ENCODE data around the gene PPARA. TPM values are rescaled to one million over a fixed set of nuclear protein-coding genes. Genes with fewer than 3 reads are reported as not detected.

PPARA gene
- total RNA-seq: 12.0 to 15.1 TPM (median 13.0 TPM) in 3 replicates

GRCh38 chr22:46150034-46150654 lies at the start of gene PPARA:
TSS of gene PPARA (plus strand) at chr22:46150526. CDS start at chr22:46198384, 47,858 bp downstream.
- Mint-ChIP-seq H3K4me3 (peak within 1 kb of the TSS; percentile 71), H3K36me3 (peaks cover 5% of the 10 kb centered on the region), H3K4me1 (peaks cover 10% of the 10 kb centered on the region), H3K9me3 (no peaks in the 10 kb centered on the region), H3K27me3 (ENCODE audit: low read depth) (peaks cover 42% of the 10 kb centered on the region), H3K27ac (no peak within 1 kb of the TSS)
- no peak for TF ChIP-seq CTCF (IDR thresholded peaks at IDR 0.05; ENCODE audit: unreplicated experiment)
- DNase-seq (ENCODE audit: low spot score in 2 of 2, unreplicated experiment in 2 of 2): peak; percentile 63 to 79

GRCh38 chr22:46102159-46102558 lies 48.2 kb upstream of the PPARA start:
- no peaks in the 10 kb centered on the region for H3K9me3 Mint-ChIP-seq
- no peak overlapping the region for H3K27ac Mint-ChIP-seq
- no peaks in the 10 kb centered on the region for H3K27me3 Mint-ChIP-seq (ENCODE audit: low read depth)
- H3K4me3 Mint-ChIP-seq: no peak overlapping the region
- H3K36me3 Mint-ChIP-seq: peaks cover 9% of the 10 kb centered on the region
- H3K4me1 Mint-ChIP-seq: peaks cover 4% of the 10 kb centered on the region
- DNase-seq (ENCODE audit: low spot score in 2 of 2, unreplicated experiment in 2 of 2): no peak
- TF ChIP-seq CTCF (IDR thresholded peaks at IDR 0.05; ENCODE audit: unreplicated experiment): no peak

- no peak overlapping the region for H3K27ac Mint-ChIP-seq
- H3K36me3 Mint-ChIP-seq: peaks cover 9% of the 10 kb centered on the region
- no peaks in the 10 kb centered on the region for H3K9me3 Mint-ChIP-seq
- no peaks in the 10 kb centered on the region for H3K27me3 Mint-ChIP-seq (ENCODE audit: low read depth)
- TF ChIP-seq CTCF (IDR thresholded peaks at IDR 0.05; ENCODE audit: unreplicated experiment): no peak
- peaks cover 7% of the 10 kb centered on the region for H3K4me1 Mint-ChIP-seq
- no peak for DNase-seq (ENCODE audit: low spot score in 2 of 2, unreplicated experiment in 2 of 2)
- H3K4me3 Mint-ChIP-seq: no peak overlapping the region
Observed at GRCh38 chr22:46102752-46103151, 47.6 kb upstream of the PPARA start.

GRCh38 chr22:46103181-46103580 lies 47.1 kb upstream of the PPARA start:
- Mint-ChIP-seq H3K4me3 (no peak overlapping the region), H3K36me3 (peaks cover 9% of the 10 kb centered on the region), H3K27ac (no peak overlapping the region), H3K9me3 (no peaks in the 10 kb centered on the region), H3K4me1 (peaks cover 7% of the 10 kb centered on the region), H3K27me3 (ENCODE audit: low read depth) (no peaks in the 10 kb centered on the region)
- no peak for DNase-seq (ENCODE audit: low spot score in 2 of 2, unreplicated experiment in 2 of 2)
- no peak for TF ChIP-seq CTCF (IDR thresholded peaks at IDR 0.05; ENCODE audit: unreplicated experiment)

GRCh38 chr22:46103664-46104063 lies 46.7 kb upstream of the PPARA start:
- peaks cover 7% of the 10 kb centered on the region for H3K4me1 Mint-ChIP-seq
- no peak overlapping the region for H3K27ac Mint-ChIP-seq
- no peak overlapping the region for H3K4me3 Mint-ChIP-seq
- TF ChIP-seq CTCF (IDR thresholded peaks at IDR 0.05; ENCODE audit: unreplicated experiment): no peak
- H3K9me3 Mint-ChIP-seq: no peaks in the 10 kb centered on the region
- H3K36me3 Mint-ChIP-seq: peaks cover 9% of the 10 kb centered on the region
- DNase-seq (ENCODE audit: low spot score in 2 of 2, unreplicated experiment in 2 of 2): no peak
- no peaks in the 10 kb centered on the region for H3K27me3 Mint-ChIP-seq (ENCODE audit: low read depth)

Data from mesothelial cell of epicardium (in vitro differentiated cells).